ENCODE results near the gene GZMH.

- TF ChIP-seq, protein P1, sequence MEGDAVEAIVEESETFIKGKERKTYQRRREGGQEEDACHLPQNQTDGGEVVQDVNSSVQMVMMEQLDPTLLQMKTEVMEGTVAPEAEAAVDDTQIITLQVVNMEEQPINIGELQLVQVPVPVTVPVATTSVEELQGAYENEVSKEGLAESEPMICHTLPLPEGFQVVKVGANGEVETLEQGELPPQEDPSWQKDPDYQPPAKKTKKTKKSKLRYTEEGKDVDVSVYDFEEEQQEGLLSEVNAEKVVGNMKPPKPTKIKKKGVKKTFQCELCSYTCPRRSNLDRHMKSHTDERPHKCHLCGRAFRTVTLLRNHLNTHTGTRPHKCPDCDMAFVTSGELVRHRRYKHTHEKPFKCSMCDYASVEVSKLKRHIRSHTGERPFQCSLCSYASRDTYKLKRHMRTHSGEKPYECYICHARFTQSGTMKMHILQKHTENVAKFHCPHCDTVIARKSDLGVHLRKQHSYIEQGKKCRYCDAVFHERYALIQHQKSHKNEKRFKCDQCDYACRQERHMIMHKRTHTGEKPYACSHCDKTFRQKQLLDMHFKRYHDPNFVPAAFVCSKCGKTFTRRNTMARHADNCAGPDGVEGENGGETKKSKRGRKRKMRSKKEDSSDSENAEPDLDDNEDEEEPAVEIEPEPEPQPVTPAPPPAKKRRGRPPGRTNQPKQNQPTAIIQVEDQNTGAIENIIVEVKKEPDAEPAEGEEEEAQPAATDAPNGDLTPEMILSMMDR (conservative IDR thresholded peaks at IDR 0.05; ENCODE audit: low read length), result no peak
- no peak for TF ChIP-seq EZH2phosphoT487 (IDR thresholded peaks at IDR 0.05; ENCODE audit: borderline replicate concordance, low read depth, low read length)
Observed at GRCh38 chr14:24613241-24613640, 3.8 kb upstream of the GZMH start.
